ENCODE measurements around the gene CRACR2B. TPM values are rescaled to one million over a fixed set of nuclear protein-coding genes. Genes with fewer than 3 reads are reported as not detected.

Gene CRACR2B
- total and polyA plus RNA-seq, 2 of the 13 experiments (the other 11 are each of a cell fraction or from before 2014, with no cell fraction given): 14.9 to 21.0 TPM

DNA sequence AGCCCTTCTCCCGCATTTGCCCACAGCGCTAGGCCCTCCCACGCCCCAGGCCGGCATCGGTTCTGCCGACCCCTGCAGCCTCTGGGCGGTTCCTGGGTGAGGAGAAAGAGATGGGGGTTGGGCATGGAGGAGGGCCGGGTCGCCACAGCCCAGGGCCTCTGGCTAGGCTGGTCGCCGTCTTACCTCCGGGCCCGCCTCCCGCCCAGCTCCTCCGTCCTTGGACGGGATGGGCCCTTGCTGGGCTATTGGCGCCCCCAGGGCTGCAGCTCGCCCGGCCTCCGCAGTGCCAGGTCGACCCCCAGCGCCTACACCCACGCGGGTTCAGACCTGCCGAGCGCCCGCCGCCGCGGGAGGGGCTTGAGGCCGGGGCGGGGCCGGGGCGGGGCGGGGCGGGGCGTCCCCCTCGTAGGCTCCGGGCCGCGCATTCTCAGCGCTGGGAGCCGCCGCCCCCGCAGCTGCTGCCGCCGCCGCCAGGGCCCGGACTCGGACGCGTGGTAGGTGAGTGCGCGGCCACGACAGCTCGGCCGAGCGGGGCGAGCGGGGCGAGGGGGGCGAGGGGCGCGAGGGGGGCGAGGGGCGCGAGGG lies 4.9 kb downstream of the CRACR2B start, which contains the start of gene CD151 (continued):
- TF ChIP-seq, protein P1, sequence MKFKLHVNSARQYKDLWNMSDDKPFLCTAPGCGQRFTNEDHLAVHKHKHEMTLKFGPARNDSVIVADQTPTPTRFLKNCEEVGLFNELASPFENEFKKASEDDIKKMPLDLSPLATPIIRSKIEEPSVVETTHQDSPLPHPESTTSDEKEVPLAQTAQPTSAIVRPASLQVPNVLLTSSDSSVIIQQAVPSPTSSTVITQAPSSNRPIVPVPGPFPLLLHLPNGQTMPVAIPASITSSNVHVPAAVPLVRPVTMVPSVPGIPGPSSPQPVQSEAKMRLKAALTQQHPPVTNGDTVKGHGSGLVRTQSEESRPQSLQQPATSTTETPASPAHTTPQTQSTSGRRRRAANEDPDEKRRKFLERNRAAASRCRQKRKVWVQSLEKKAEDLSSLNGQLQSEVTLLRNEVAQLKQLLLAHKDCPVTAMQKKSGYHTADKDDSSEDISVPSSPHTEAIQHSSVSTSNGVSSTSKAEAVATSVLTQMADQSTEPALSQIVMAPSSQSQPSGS (CRISPR knock-in tag; IDR thresholded peaks at IDR 0.05): no peak
- TF ChIP-seq BCL6 (CRISPR knock-in tag; IDR thresholded peaks at IDR 0.05): no peak
- no peak for TF ChIP-seq DMAP1 (CRISPR knock-in tag; IDR thresholded peaks at IDR 0.05)
- TF ChIP-seq HNF4G (IDR thresholded peaks at IDR 0.05; ENCODE audit: borderline replicate concordance, low read depth, low read length): no peak
- no peak for TF ChIP-seq HNF4G (CRISPR knock-in tag; IDR thresholded peaks at IDR 0.05; ENCODE audit: borderline replicate concordance, low read depth)
- no peak for TF ChIP-seq ZNF672 (CRISPR knock-in tag; IDR thresholded peaks at IDR 0.05)
- TF ChIP-seq ZNF414 (CRISPR knock-in tag; IDR thresholded peaks at IDR 0.05): no peak
- TF ChIP-seq MAFG (CRISPR knock-in tag; IDR thresholded peaks at IDR 0.05): no peak
- TF ChIP-seq NR1H2 (CRISPR knock-in tag; IDR thresholded peaks at IDR 0.05; ENCODE audit: borderline replicate concordance, low read depth): no peak
- no peak for TF ChIP-seq MTF1 (CRISPR knock-in tag; IDR thresholded peaks at IDR 0.05)
- TF ChIP-seq ZBTB33 (CRISPR knock-in tag; IDR thresholded peaks at IDR 0.05): no peak
- peak; percentile 19; the same call in 1 of the 2 replicates for TF ChIP-seq SALL1 (CRISPR knock-in tag; IDR thresholded peaks at IDR 0.05)
- no peak for TF ChIP-seq KDM6A (CRISPR knock-in tag; IDR thresholded peaks at IDR 0.05; ENCODE audit: low read depth)
- no peak for TF ChIP-seq REL (CRISPR knock-in tag; conservative IDR thresholded peaks at IDR 0.05)
- TF ChIP-seq SSRP1 (CRISPR knock-in tag; IDR thresholded peaks at IDR 0.05): no peak
- no peak for TF ChIP-seq CCAR2 (optimal IDR thresholded peaks at IDR 0.05; ENCODE audit: low read depth, low read length)
- TF ChIP-seq HDAC1 (CRISPR knock-in tag; IDR thresholded peaks at IDR 0.05): peak; percentile 13; the same call in 1 of the 2 replicates
- TF ChIP-seq ZNF577 (CRISPR knock-in tag; IDR thresholded peaks at IDR 0.05; ENCODE audit: borderline replicate concordance, low read depth): no peak
- no peak for TF ChIP-seq ATRX (CRISPR knock-in tag; IDR thresholded peaks at IDR 0.05; ENCODE audit: borderline replicate concordance)
- TF ChIP-seq, protein P2, sequence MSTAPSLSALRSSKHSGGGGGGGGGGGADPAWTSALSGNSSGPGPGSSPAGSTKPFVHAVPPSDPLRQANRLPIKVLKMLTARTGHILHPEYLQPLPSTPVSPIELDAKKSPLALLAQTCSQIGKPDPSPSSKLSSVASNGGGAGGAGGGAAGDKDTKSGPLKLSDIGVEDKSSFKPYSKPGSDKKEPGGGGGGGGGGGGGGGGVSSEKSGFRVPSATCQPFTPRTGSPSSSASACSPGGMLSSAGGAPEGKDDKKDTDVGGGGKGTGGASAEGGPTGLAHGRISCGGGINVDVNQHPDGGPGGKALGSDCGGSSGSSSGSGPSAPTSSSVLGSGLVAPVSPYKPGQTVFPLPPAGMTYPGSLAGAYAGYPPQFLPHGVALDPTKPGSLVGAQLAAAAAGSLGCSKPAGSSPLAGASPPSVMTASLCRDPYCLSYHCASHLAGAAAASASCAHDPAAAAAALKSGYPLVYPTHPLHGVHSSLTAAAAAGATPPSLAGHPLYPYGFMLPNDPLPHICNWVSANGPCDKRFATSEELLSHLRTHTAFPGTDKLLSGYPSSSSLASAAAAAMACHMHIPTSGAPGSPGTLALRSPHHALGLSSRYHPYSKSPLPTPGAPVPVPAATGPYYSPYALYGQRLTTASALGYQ (CRISPR knock-in tag; IDR thresholded peaks at IDR 0.05): no peak
- TF ChIP-seq TAF15 (IDR thresholded peaks at IDR 0.05; ENCODE audit: low read depth, low read length, poor library complexity, severe bottlenecking): no peak
- TF ChIP-seq PLSCR1 (CRISPR knock-in tag; IDR thresholded peaks at IDR 0.05; ENCODE audit: borderline replicate concordance): no peak

All from HepG2 (cell line).